HL-60 (cell line): Measurements from ENCODE around the gene SETD7.

Source experiments
- DNase-seq, 2 experiments: peaks; one replicate each; pipeline ENCODE4 v3.0.0-alpha.2; 2010 to 2020; ENCODE audit warnings: low read depth in 1 of 2, low spot score in 1 of 2
- H3K27ac ChIP-seq: fragments of 250-450 bp; sonication (Bioruptor Pico); replicated peaks from 2 replicates; pipeline ENCODE4 v1.5.1; 2020; ENCODE audit warnings: mild to moderate bottlenecking, moderate library complexity
- H3K27me3 ChIP-seq: fragments of 250-450 bp; sonication (Bioruptor Pico); 2 replicates; pipeline ENCODE4 v1.5.1; 2021; ENCODE audit warnings: mild to moderate bottlenecking, moderate library complexity; ENCODE audit not compliant: insufficient read depth, poor library complexity, severe bottlenecking
- H3K4me3 ChIP-seq: replicated peaks from 2 replicates; pipeline ENCODE4 v1.5.1; 2011; ENCODE audit warnings: mild to moderate bottlenecking, control low read depth, low read length; ENCODE audit not compliant: insufficient read depth
- CTCF ChIP-seq: IDR thresholded peaks from one replicate; pipeline ENCODE4 v1.5.1; 2011; ENCODE audit warnings: low read length, control low read depth, inconsistent platforms; ENCODE audit not compliant: insufficient read depth
- GABPA ChIP-seq: IDR thresholded peaks from 2 replicates; pipeline ENCODE4 v1.6.1; 2012; ENCODE audit warnings: low read depth
- POLR2AphosphoS5 ChIP-seq: IDR thresholded peaks from 2 replicates; pipeline ENCODE4 v1.6.1; 2012; ENCODE audit warnings: low read depth
- REST ChIP-seq: IDR thresholded peaks from 2 replicates; pipeline ENCODE4 v1.6.1; 2012; ENCODE audit warnings: low read depth; ENCODE audit not compliant: insufficient replicate concordance
- SPI1 ChIP-seq: IDR thresholded peaks from 2 replicates; pipeline ENCODE4 v1.6.1; 2012; ENCODE audit warnings: low read depth, mild to moderate bottlenecking, borderline replicate concordance

Gene SETD7

GRCh38 chr4:139547979-139548378 is 8.0 kb downstream of the SETD7 start:
- TF ChIP-seq POLR2AphosphoS5 (no peak), GABPA (no peak), CTCF (no peak), SPI1 (no peak), REST (no peak)
- DNase-seq, result no peak
- no peaks in the 10 kb centered on the region for H3K27me3 ChIP-seq
- H3K27ac ChIP-seq, result no peak overlapping the region
- H3K4me3 ChIP-seq, result no peak overlapping the region

GRCh38 chr4:139540632-139541031 is 15.4 kb downstream of the SETD7 start:
- no peak overlapping the region for H3K4me3 ChIP-seq
- no peaks in the 10 kb centered on the region for H3K27me3 ChIP-seq
- no peak for DNase-seq
- H3K27ac ChIP-seq, result no peak overlapping the region
- TF ChIP-seq CTCF (no peak), GABPA (no peak), POLR2AphosphoS5 (no peak), SPI1 (no peak), REST (no peak)

- TF ChIP-seq SPI1 (no peak), CTCF (no peak), POLR2AphosphoS5 (no peak), GABPA (no peak)
- no peak for DNase-seq
- no peaks in the 10 kb centered on the region for H3K27me3 ChIP-seq
- H3K4me3 ChIP-seq, result no peak overlapping the region
- no peak overlapping the region for H3K27ac ChIP-seq
These were observed 15.9 kb downstream of the SETD7 start for GRCh38 chr4:139540161-139540560.

- no peak for DNase-seq
- no peaks in the 10 kb centered on the region for H3K27me3 ChIP-seq
- no peak for TF ChIP-seq GABPA
- no peak for TF ChIP-seq SPI1
- TF ChIP-seq POLR2AphosphoS5, result no peak
- TF ChIP-seq REST, result no peak
- TF ChIP-seq CTCF, result no peak
- no peak overlapping the region for H3K4me3 ChIP-seq
- H3K27ac ChIP-seq, result no peak overlapping the region
These were observed 18.7 kb downstream of the SETD7 start for GRCh38 chr4:139537292-139537691.
